HCT116 (cell line): Measurements from ENCODE around the gene CARD6. TPM values are rescaled to one million over a fixed set of nuclear protein-coding genes. Genes with fewer than 3 reads are reported as not detected.

Experiments
- ATAC-seq: fragments of 200-7000 bp; cut with Tn5 transposase; 2 replicates; pipeline ENCODE4 v1.9.1; 2020; ENCODE audit warnings: mild to moderate bottlenecking, moderate library complexity
- BruUV-seq: library from RNA; stranded (reverse); fragments of 400-500 nt; replicated peaks from 2 replicates; lab custom pipeline; 2021; lab: Mats Ljungman, UMichigan
- CTCF ChIA-PET: fragments of 300-600 bp; sonication (Branson Sonifier 250); formaldehyde crosslinking; loops from one replicate; lab custom pipeline; 2021; ENCODE audit warnings: antibody characterized with exemption; lab: Charles Lee
- POLR2A ChIA-PET: fragments of 300-600, 350-600 bp; sonication (Branson Sonifier 250); formaldehyde crosslinking; loops from one replicate; lab custom pipeline; 2021; ENCODE audit warnings: antibody characterized with exemption; lab: Charles Lee
- RAD21 ChIA-PET, 2 experiments: fragments of 300-600 bp; sonication (Branson Sonifier 250); formaldehyde crosslinking; loops; one replicate each; lab custom pipeline; 2023; ENCODE audit warnings: low total read pairs in 2 of 2; ENCODE audit not compliant: uncharacterized antibody in 2 of 2, unreplicated experiment in 2 of 2, low non-redundant PET in 1 of 2; lab: Charles Lee
- DNase-seq: peaks from one replicate; pipeline ENCODE4 v3.0.0-alpha.2; 2010; ENCODE audit warnings: low read depth, low spot score
- H2AFZ ChIP-seq: fragments of 200-600 bp; shearing (Covaris generic), sonication (generic); 2 replicates; pipeline ENCODE4 v1.6.1; 2017; ENCODE audit warnings: low read depth, mixed run types, mixed read lengths, antibody characterized with exemption, low read length; ENCODE audit not compliant: poor library complexity, severe bottlenecking
- H3K27ac ChIP-seq: 2 replicates; pipeline ENCODE4 v1.5.1; 2012; ENCODE audit warnings: low read depth, low read length
- H3K27me3 ChIP-seq: fragments of 200-600 bp; sonication (generic); 2 replicates; pipeline ENCODE4 v1.6.1; 2016; ENCODE audit warnings: mixed run types, low read length, mixed read lengths; ENCODE audit not compliant: insufficient read depth
- H3K36me3 ChIP-seq, 2 experiments: fragments of 200-500 bp in 1 of 2; fragments of 200-600 bp in 1 of 2; sonication (Bioruptor generic) in 1 of 2; sonication (generic) in 1 of 2; 2 replicates each; pipeline versions ENCODE4 v1.5.1 to v1.6.1; 2014 to 2016; ENCODE audit warnings: low read length in 2 of 2, inconsistent platforms in 1 of 2, mixed read lengths in 1 of 2, mixed run types in 1 of 2; ENCODE audit not compliant: insufficient read depth in 2 of 2, control insufficient read depth in 1 of 2
- H3K4me1 ChIP-seq, 2 experiments: fragments of 200-600 bp in 1 of 2; sonication (generic) in 1 of 2; 2 replicates each; pipeline versions ENCODE4 v1.5.1 to v1.6.1; 2012 to 2017; ENCODE audit warnings: low read length in 2 of 2, inconsistent platforms in 1 of 2, mild to moderate bottlenecking in 1 of 2, mixed read lengths in 1 of 2, mixed run types in 1 of 2, moderate library complexity in 1 of 2; ENCODE audit not compliant: insufficient read depth in 2 of 2, control insufficient read depth in 1 of 2
- H3K4me2 ChIP-seq: fragments of 200-600 bp; sonication (generic); 2 replicates; pipeline ENCODE4 v1.6.1; 2017; ENCODE audit warnings: mixed run types, low read length, mixed read lengths
- H3K4me3 ChIP-seq, 2 experiments: fragments of 200-600 bp in 1 of 2; sonication (generic) in 1 of 2; replicated peaks in 1 of 2; 2 replicates each; pipeline ENCODE4 v1.5.1; 2011 to 2016; ENCODE audit warnings: low read length in 2 of 2, control low read depth in 1 of 2, low read depth in 1 of 2, mild to moderate bottlenecking in 1 of 2, mixed read lengths in 1 of 2, mixed run types in 1 of 2
- H3K79me2 ChIP-seq: fragments of 200-600 bp; sonication (generic); 2 replicates; pipeline ENCODE4 v1.6.1; 2017; ENCODE audit warnings: mild to moderate bottlenecking, mixed run types, low read length, moderate library complexity, mixed read lengths; ENCODE audit not compliant: insufficient read depth
- H3K9ac ChIP-seq: fragments of 200-600 bp; sonication (generic); 2 replicates; pipeline ENCODE4 v1.6.1; 2016; ENCODE audit warnings: low read length, mixed read lengths
- H3K9me2 ChIP-seq: fragments of 200-600 bp; sonication (generic), shearing (Covaris generic); 2 replicates; pipeline ENCODE4 v1.6.1; 2017; ENCODE audit warnings: mixed run types, mild to moderate bottlenecking, moderate library complexity; ENCODE audit not compliant: insufficient read depth
- H3K9me3 ChIP-seq, 2 experiments: fragments of 200-500 bp in 1 of 2; fragments of 200-600 bp in 1 of 2; sonication (Bioruptor generic) in 1 of 2; sonication (generic) in 1 of 2; 2 replicates each; pipeline ENCODE4 v1.6.1; 2014 to 2017; ENCODE audit warnings: low read length in 2 of 2, mixed read lengths in 2 of 2, inconsistent platforms in 1 of 2, low read depth in 1 of 2, mild to moderate bottlenecking in 1 of 2, mixed run types in 1 of 2, moderate library complexity in 1 of 2; ENCODE audit not compliant: control insufficient read depth in 1 of 2, insufficient read depth in 1 of 2
- H4K20me1 ChIP-seq: fragments of 200-600 bp; sonication (generic), shearing (Covaris generic); 2 replicates; pipeline ENCODE4 v1.6.1; 2017; ENCODE audit warnings: mixed run types, mild to moderate bottlenecking, moderate library complexity; ENCODE audit not compliant: insufficient read depth
- EGR1 ChIP-seq: IDR thresholded peaks from 2 replicates; pipeline ENCODE4 v1.6.1; 2012; ENCODE audit warnings: low read depth
- EZH2 ChIP-seq: fragments of 200-600 bp; sonication (generic); IDR thresholded peaks from 2 replicates; pipeline ENCODE4 v1.6.1; 2017; ENCODE audit warnings: antibody characterized with exemption, mixed run types
- POLR2A ChIP-seq: IDR thresholded peaks from 2 replicates; pipeline ENCODE4 v1.7.0; 2011; ENCODE audit warnings: borderline replicate concordance; ENCODE audit not compliant: insufficient read depth, insufficient read length; ENCODE audit errors: extremely low read depth
- RAD21 ChIP-seq: IDR thresholded peaks from 2 replicates; pipeline ENCODE4 v1.6.1; 2012; ENCODE audit warnings: low read depth, mild to moderate bottlenecking
- SIN3A ChIP-seq: IDR thresholded peaks from 2 replicates; pipeline ENCODE4 v1.6.1; 2012; ENCODE audit warnings: low read depth
- ZFX ChIP-seq: fragments of 450-650 bp; IDR thresholded peaks from 2 replicates; pipeline ENCODE4 v1.6.1; 2017
- intact Hi-C: fragments of 100-400 bp; cut with micrococcal nuclease; formaldehyde crosslinking; loops from 2 replicates; pipeline ENCODE4 v1.10.0; 2022
- total RNA-seq: library from RNA; stranded (reverse); gene quantifications from one replicate; pipeline ENCODE4 v1.2.1, GENCODE V29; 2021; ENCODE audit not compliant: unreplicated experiment

The CARD6 gene
- total RNA-seq, 1 experiment from 2014 or later, result not detected

- ATAC-seq (no peak), DNase-seq (no peak)
- intact Hi-C loops, result no loop called here
- POLR2A ChIA-PET, result no interaction called here
- Histone ChIP-seq H3K27ac (no peak overlapping the region), H3K79me2 (no peaks in the 10 kb centered on the region), H3K4me1 (no peaks in the 10 kb centered on the region), H3K9me2 (no peaks in the 10 kb centered on the region), H4K20me1 (no peaks in the 10 kb centered on the region), H3K9me3 (no peaks in the 10 kb centered on the region), H3K4me3 (no peak overlapping the region), H3K9ac (no peak overlapping the region), H3K4me2 (no peak overlapping the region), H3K27me3 (no peaks in the 10 kb centered on the region), H2AFZ (no peak overlapping the region), H3K36me3 (no peaks in the 10 kb centered on the region)
- RAD21 ChIA-PET, result no interaction called here
- CTCF ChIA-PET, result no interaction called here
- no TSS peak for BruUV-seq
- TF ChIP-seq POLR2A (no peak), EZH2 (no peak), RAD21 (no peak), EGR1 (no peak), ZFX (no peak), SIN3A (no peak)
Measured at GRCh38 chr5:40909723-40910122, 68.6 kb downstream of the CARD6 start.

Other genes with a start within 250 kb of the CARD6 start
- 3.0 TPM for gene PTGER4, start 161.5 kb upstream of the CARD6 start, total RNA-seq
- gene TTC33, start 85.4 kb upstream of the CARD6 start, total RNA-seq, result 14.5 TPM
- gene PRKAA1, start 43.0 kb upstream of the CARD6 start, total RNA-seq, result 53.5 TPM
- gene RPL37, start 6.1 kb upstream of the CARD6 start, total RNA-seq, result 1,279 TPM
- gene C7, start 68.1 kb downstream of the CARD6 start, total RNA-seq, result 0.74 TPM
- gene MROH2B, start 230.0 kb downstream of the CARD6 start, total RNA-seq, result not detected